Cardiac fibroblast (primary cell): ENCODE results near the gene CFAP157.
"Not testable (repeated sequence)": the region's sequence is repeated elsewhere in the genome, so short reads cannot be mapped to it uniquely, and the experiment has no call there.

Source experiments
- DNase-seq, 2 donors: peaks; one replicate each; pipeline versions ENCODE4 v3.0.0 to v3.0.0-alpha.2; 2010; ENCODE audit warnings: low read depth in 2 of 2
- H3K4me3 ChIP-seq, 2 donors: replicated peaks in 1 of 2; 1 replicate in 1 of 2; 2 replicates in 1 of 2; pipeline ENCODE4 v1.5.1; 2011; ENCODE audit warnings: low read depth in 2 of 2, low read length in 2 of 2, mild to moderate bottlenecking in 2 of 2, moderate library complexity in 1 of 2
- CTCF ChIP-seq: IDR thresholded peaks from one replicate; pipeline ENCODE4 v1.5.1; 2011; ENCODE audit warnings: low read depth, mild to moderate bottlenecking, low read length, inconsistent platforms

CFAP157 gene

GRCh38 chr9:127751269-127752054, 44.7 kb downstream of the CFAP157 start:
- no peak overlapping the region for H3K4me3 ChIP-seq
- DNase-seq = peak in 1 of 2 donors; percentile 27
- TF ChIP-seq CTCF = no peak

GRCh38 chr9:127753148-127753547, 46.4 kb downstream of the CFAP157 start:
- no peak overlapping the region for H3K4me3 ChIP-seq
- DNase-seq = no peak

GRCh38 chr9:127753622-127754021, 46.8 kb downstream of the CFAP157 start:
- TF ChIP-seq CTCF = no peak

More at GRCh38 chr9:127753148-127753547, 46.4 kb downstream of the CFAP157 start:
- TF ChIP-seq CTCF = no peak

GRCh38 chr9:127754099-127755060, 47.6 kb downstream of the CFAP157 start:
- no peak for DNase-seq
- TF ChIP-seq CTCF = no peak
- H3K4me3 ChIP-seq = no peak overlapping the region

More at GRCh38 chr9:127753622-127754021, 46.8 kb downstream of the CFAP157 start:
- H3K4me3 ChIP-seq = no peak overlapping the region
- no peak for DNase-seq

GRCh38 chr9:127755061-127756060, 48.6 kb downstream of the CFAP157 start:
- no peak overlapping the region for H3K4me3 ChIP-seq
- no peak for DNase-seq
- TF ChIP-seq CTCF = no peak

- H3K4me3 ChIP-seq = no peak overlapping the region
- no peak for DNase-seq
- TF ChIP-seq CTCF = no peak
Observed at GRCh38 chr9:127756233-127756632, 49.4 kb downstream of the CFAP157 start.

- not testable (repeated sequence) for DNase-seq, H3K4me3 ChIP-seq
Observed at GRCh38 chr9:127756776-127757175, 50.0 kb downstream of the CFAP157 start.
